ENCODE results near the gene TRPM2. TPM values are rescaled to one million over a fixed set of nuclear protein-coding genes. Genes with fewer than 3 reads are reported as not detected.

Gene TRPM2
- total and polyA plus RNA-seq, 2 of the 4 experiments (the other 2 are of a cell fraction), result not detected

DNA sequence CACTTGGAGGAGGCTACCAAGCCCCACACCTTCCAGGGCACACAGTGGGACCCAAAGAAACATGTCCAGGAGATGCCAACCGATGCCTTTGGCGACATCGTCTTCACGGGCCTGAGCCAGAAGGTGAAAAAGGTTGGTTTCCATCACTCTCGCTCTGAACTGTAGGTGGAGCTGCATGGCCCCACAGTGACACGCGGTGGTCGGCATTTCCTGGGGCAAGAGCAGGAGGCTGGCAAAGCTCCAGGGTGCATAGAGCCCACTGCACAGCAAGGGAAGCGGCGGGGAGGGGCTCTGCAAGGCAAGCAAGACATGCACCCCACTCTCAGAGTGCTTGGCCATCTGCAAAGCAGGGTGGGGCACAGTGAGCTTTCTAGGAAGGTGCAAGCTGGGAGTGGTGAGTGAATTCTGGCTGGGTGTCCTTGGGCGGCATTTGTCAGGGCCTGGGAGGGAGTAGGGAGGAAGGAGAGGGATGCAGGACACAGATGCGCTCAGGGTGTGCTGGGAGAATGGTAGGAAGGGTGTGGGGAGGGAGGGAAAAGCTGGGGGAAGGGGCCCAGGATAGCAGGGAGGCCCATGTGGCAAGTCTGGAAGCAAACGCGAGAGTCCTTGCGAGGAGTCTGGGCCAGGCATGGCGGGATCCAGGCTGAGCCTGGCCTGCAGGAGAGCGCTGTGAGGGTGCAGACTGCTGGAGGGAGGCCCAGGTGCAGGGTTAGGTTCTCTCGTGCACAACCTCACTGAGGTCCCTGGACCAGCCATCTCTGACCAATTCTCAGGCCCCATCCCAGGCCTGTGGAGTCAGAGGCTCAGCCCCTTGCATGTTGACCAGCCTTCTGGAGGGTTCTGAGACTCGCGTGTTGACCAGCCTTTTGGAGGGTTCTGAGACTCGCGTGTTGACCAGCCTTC lies 11.0 kb downstream of the TRPM2 start:
- ChIA-PET POLR2A (ENCODE audit: unreplicated experiment) (no interaction called here), CTCF (no interaction called here)
- no peak overlapping the region for H3K23ac ChIP-seq (ENCODE audit: low read depth, low read length)
- H4K20me1 ChIP-seq (ENCODE audit: insufficient read depth, low read length), result no peaks in the 10 kb centered on the region
- H3K56ac ChIP-seq (ENCODE audit: extremely low read depth, insufficient read depth, low read length), result no peak overlapping the region
- H3K4me3 ChIP-seq (ENCODE audit: insufficient read depth, low read depth, low read length), result no peak overlapping the region
- H3K27me3 ChIP-seq (ENCODE audit: control insufficient read depth, insufficient read depth, low read length), result peaks cover 3% of the 10 kb centered on the region; the same call in 1 of the 2 replicates
- no peak overlapping the region for H2AK9ac ChIP-seq (replicated peaks; ENCODE audit: low read depth, low read length, poor library complexity)
- no peak for DNase-seq
- H2BK5ac ChIP-seq (ENCODE audit: low read depth, low read length, poor library complexity, severe bottlenecking), result no peak overlapping the region
- no peak overlapping the region for H3K14ac ChIP-seq (replicated peaks; ENCODE audit: low read depth, low read length)
- H4K5ac ChIP-seq (ENCODE audit: low read depth, low read length), result no peak overlapping the region
- no peak overlapping the region for H3K18ac ChIP-seq (ENCODE audit: low read depth, low read length)
- H3K79me1 ChIP-seq (ENCODE audit: low read depth in 1 of 2, low read length in 2 of 2), result no peaks in the 10 kb centered on the region
- no peak overlapping the region for H2BK20ac ChIP-seq (ENCODE audit: low read depth, low read length)
- no peak overlapping the region for H3K4ac ChIP-seq (ENCODE audit: low read depth, low read length)
- no peaks in the 10 kb centered on the region for H3K4me1 ChIP-seq (ENCODE audit: control insufficient read depth, insufficient read depth, low read length)
- WGBS, 2 experiments (ENCODE audit: extremely low coverage in 2 of 2, insufficient read length in 1 of 2), result 68% methylated on average over 6 of the region's 22 CpGs; no CpG with 5 or more reads in 1 of the 2 experiments
- H3K9ac ChIP-seq (ENCODE audit: low read depth, low read length), result no peak overlapping the region
- no peak overlapping the region for H2AFZ ChIP-seq (replicated peaks; ENCODE audit: low read length, poor library complexity)
- no peak overlapping the region for H2BK120ac ChIP-seq (ENCODE audit: low read depth, low read length)
- no peaks in the 10 kb centered on the region for H3K36me3 ChIP-seq (ENCODE audit: control insufficient read depth, insufficient read depth, low read length)
- in situ Hi-C loops (cut with MboI; ENCODE audit: low sequenced_read_pairs) (no loop called here), dilution Hi-C loops (cut with HindIII; ENCODE audit: low sequenced_read_pairs, unreplicated experiment) (no loop called here), intact Hi-C loops (cut with micrococcal nuclease) (no loop called here)
- H4K91ac ChIP-seq (ENCODE audit: insufficient read depth, low read depth, low read length), result no peak overlapping the region
- no peak for TF ChIP-seq MAZ (IDR thresholded peaks at IDR 0.05; ENCODE audit: borderline replicate concordance, low read depth, low read length)
- TF ChIP-seq SMC3 (IDR thresholded peaks at IDR 0.05; ENCODE audit: low read depth, low read length), result no peak
- TF ChIP-seq MXI1 (IDR thresholded peaks at IDR 0.05; ENCODE audit: borderline replicate concordance, low read depth, low read length), result no peak
- no peak for TF ChIP-seq MAFK (IDR thresholded peaks at IDR 0.05; ENCODE audit: low read depth, low read length)
- TF ChIP-seq NFE2L2 (IDR thresholded peaks at IDR 0.05; ENCODE audit: low read depth, low read length), result no peak
- no peak for TF ChIP-seq RFX5 (IDR thresholded peaks at IDR 0.05; ENCODE audit: low read depth, low read length)
- TF ChIP-seq, protein P1, sequence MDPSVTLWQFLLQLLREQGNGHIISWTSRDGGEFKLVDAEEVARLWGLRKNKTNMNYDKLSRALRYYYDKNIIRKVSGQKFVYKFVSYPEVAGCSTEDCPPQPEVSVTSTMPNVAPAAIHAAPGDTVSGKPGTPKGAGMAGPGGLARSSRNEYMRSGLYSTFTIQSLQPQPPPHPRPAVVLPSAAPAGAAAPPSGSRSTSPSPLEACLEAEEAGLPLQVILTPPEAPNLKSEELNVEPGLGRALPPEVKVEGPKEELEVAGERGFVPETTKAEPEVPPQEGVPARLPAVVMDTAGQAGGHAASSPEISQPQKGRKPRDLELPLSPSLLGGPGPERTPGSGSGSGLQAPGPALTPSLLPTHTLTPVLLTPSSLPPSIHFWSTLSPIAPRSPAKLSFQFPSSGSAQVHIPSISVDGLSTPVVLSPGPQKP (IDR thresholded peaks at IDR 0.05; ENCODE audit: borderline replicate concordance, low read depth, low read length), result no peak
- TF ChIP-seq RCOR1 (IDR thresholded peaks at IDR 0.05; ENCODE audit: insufficient replicate concordance, low read length), result no peak
- TF ChIP-seq CHD1 (IDR thresholded peaks at IDR 0.05; ENCODE audit: low read depth, low read length), result no peak
- no peak for TF ChIP-seq BHLHE40 (IDR thresholded peaks at IDR 0.05; ENCODE audit: low read depth, low read length)
- no TSS peak for BruUV-seq (replicated peaks)
- ATAC-seq (ENCODE audit: low read depth), result no peak
- H3K9me1 ChIP-seq (ENCODE audit: insufficient read depth, low read length), result no peaks in the 10 kb centered on the region
- H3K4me2 ChIP-seq (ENCODE audit: low read depth, low read length), result no peak overlapping the region
- H3K9me3 ChIP-seq (ENCODE audit: control insufficient read depth, insufficient read depth, low read length), result peaks cover 4% of the 10 kb centered on the region
- no peak overlapping the region for H2AK5ac ChIP-seq (ENCODE audit: low read depth, low read length)
- H3K27ac ChIP-seq (ENCODE audit: insufficient read depth, low read length), result no peak overlapping the region
- H4K8ac ChIP-seq (ENCODE audit: low read depth in 2 of 2, low read length in 2 of 2), result no peak overlapping the region
- no peak overlapping the region for H2BK15ac ChIP-seq (ENCODE audit: low read depth, low read length)

Data from IMR-90 (cell line).